Trophoblast cell (in vitro differentiated cells and primary cell): ENCODE measurements around the gene CHIA.

Source experiments
- DNase-seq, 2 donors: peaks; one replicate each; pipeline ENCODE4 v3.0.0-alpha.2; 2016
- H2AFZ ChIP-seq: 2 replicates; pipeline ENCODE4 v1.6.1; 2013; ENCODE audit warnings: low read length, moderate library complexity, mild to moderate bottlenecking; ENCODE audit not compliant: insufficient read depth, poor library complexity
- H2AK5ac ChIP-seq: 2 replicates; pipeline ENCODE4 v1.6.1; 2013; ENCODE audit warnings: mild to moderate bottlenecking, low read length
- H2BK120ac ChIP-seq: 2 replicates; pipeline ENCODE4 v1.6.1; 2013; ENCODE audit warnings: low read length, mild to moderate bottlenecking, moderate library complexity; ENCODE audit not compliant: insufficient read depth, poor library complexity
- H2BK12ac ChIP-seq: 2 replicates; pipeline ENCODE4 v1.6.1; 2013; ENCODE audit warnings: mild to moderate bottlenecking, low read length, moderate library complexity
- H2BK5ac ChIP-seq: 2 replicates; pipeline ENCODE4 v1.6.1; 2013; ENCODE audit warnings: low read length, low read depth, moderate library complexity, mild to moderate bottlenecking; ENCODE audit not compliant: poor library complexity
- H3K14ac ChIP-seq: 2 replicates; pipeline ENCODE4 v1.6.1; 2013; ENCODE audit warnings: mild to moderate bottlenecking, low read length
- H3K18ac ChIP-seq: 2 replicates; pipeline ENCODE4 v1.6.1; 2013; ENCODE audit warnings: mild to moderate bottlenecking, low read length
- H3K23ac ChIP-seq: 2 replicates; pipeline ENCODE4 v1.6.1; 2013; ENCODE audit warnings: low read length
- H3K27ac ChIP-seq: 2 replicates; pipeline ENCODE4 v1.5.1; 2013; ENCODE audit warnings: low read depth, mild to moderate bottlenecking, inconsistent platforms, low read length, moderate library complexity
- H3K27me3 ChIP-seq: 2 replicates; pipeline ENCODE4 v1.6.1; 2013; ENCODE audit warnings: inconsistent platforms, mild to moderate bottlenecking, low read length, moderate library complexity; ENCODE audit not compliant: insufficient read depth
- H3K36me3 ChIP-seq, 2 experiments: 1 replicate in 1 of 2; 2 replicates in 1 of 2; pipeline ENCODE4 v1.6.1; 2013; ENCODE audit warnings: low read length in 2 of 2, mild to moderate bottlenecking in 2 of 2, moderate library complexity in 1 of 2; ENCODE audit not compliant: insufficient read depth in 2 of 2, control insufficient read depth in 1 of 2
- H3K4ac ChIP-seq: 2 replicates; pipeline ENCODE4 v1.6.1; 2013; ENCODE audit warnings: low read depth, mild to moderate bottlenecking, low read length, moderate library complexity
- H3K4me1 ChIP-seq, 2 experiments: 1 replicate in 1 of 2; 2 replicates in 1 of 2; pipeline ENCODE4 v1.6.1; 2013; ENCODE audit warnings: low read length in 2 of 2, mild to moderate bottlenecking in 2 of 2, moderate library complexity in 1 of 2; ENCODE audit not compliant: insufficient read depth in 2 of 2, control insufficient read depth in 1 of 2
- H3K4me2 ChIP-seq: 2 replicates; pipeline ENCODE4 v1.6.1; 2013; ENCODE audit warnings: inconsistent platforms, mild to moderate bottlenecking, low read length, moderate library complexity
- H3K4me3 ChIP-seq: 2 replicates; pipeline ENCODE4 v1.5.1; 2013; ENCODE audit warnings: mild to moderate bottlenecking, low read depth, low read length, inconsistent platforms
- H3K79me1 ChIP-seq: one replicate; pipeline ENCODE4 v1.6.1; 2013; ENCODE audit warnings: low read length
- H3K79me2 ChIP-seq: 2 replicates; pipeline ENCODE4 v1.6.1; 2013; ENCODE audit warnings: low read length, mild to moderate bottlenecking; ENCODE audit not compliant: control insufficient read depth, insufficient read depth, poor library complexity
- H3K9ac ChIP-seq: 2 replicates; pipeline ENCODE4 v1.6.1; 2013; ENCODE audit warnings: mild to moderate bottlenecking, low read length
- H3K9me3 ChIP-seq: 2 replicates; pipeline ENCODE4 v1.6.1; 2013; ENCODE audit warnings: low read depth, mild to moderate bottlenecking, control low read depth, inconsistent platforms, low read length; ENCODE audit not compliant: insufficient read depth
- H4K12ac ChIP-seq: 2 replicates; pipeline ENCODE4 v1.6.1; 2013; ENCODE audit warnings: low read depth, mild to moderate bottlenecking, low read length, moderate library complexity
- H4K8ac ChIP-seq: 2 replicates; pipeline ENCODE4 v1.6.1; 2013; ENCODE audit warnings: low read depth, mild to moderate bottlenecking, low read length, moderate library complexity
- H4K91ac ChIP-seq: one replicate; pipeline ENCODE4 v1.6.1; 2013; ENCODE audit warnings: low read depth, mild to moderate bottlenecking, low read length, moderate library complexity
- WGBS: extraction: QIAGEN DNeasy Blood & Tissue Kit; methylation state at CpG from one replicate; pipeline ENCODE4 v1.1.7; 2013; ENCODE audit warnings: missing lambda C conversion rate; ENCODE audit not compliant: insufficient read length, insufficient coverage; ENCODE audit errors: extremely low coverage; 5-methylcytosine and 5-hydroxymethylcytosine counted together

Gene CHIA

GRCh38 chr1:111347026-111347425 is 56.4 kb downstream of the CHIA start:
- H4K12ac ChIP-seq: no peak overlapping the region
- H3K4ac ChIP-seq: no peak overlapping the region
- H3K14ac ChIP-seq: no peak overlapping the region
- peaks cover 7% of the 10 kb centered on the region for H3K79me1 ChIP-seq
- H2BK12ac ChIP-seq: no peak overlapping the region
- no CpG with 5 or more reads among the region's 6 CpGs for WGBS
- no peak overlapping the region for H3K4me3 ChIP-seq
- H3K9ac ChIP-seq: no peak overlapping the region
- peaks cover 2% of the 10 kb centered on the region for H3K79me2 ChIP-seq
- H2AK5ac ChIP-seq: no peak overlapping the region
- DNase-seq: no peak
- H3K18ac ChIP-seq: no peak overlapping the region
- H3K36me3 ChIP-seq: peaks cover 0 to 2% of the 10 kb centered on the region in 2 experiments
- no peaks in the 10 kb centered on the region for H3K9me3 ChIP-seq
- peak overlapping the region; percentile 91 for H3K4me2 ChIP-seq
- no peak overlapping the region for H3K27ac ChIP-seq
- H2AFZ ChIP-seq: no peak overlapping the region
- H4K8ac ChIP-seq: no peak overlapping the region
- no peak overlapping the region for H2BK5ac ChIP-seq
- peaks cover 3 to 4% of the 10 kb centered on the region in 2 experiments for H3K4me1 ChIP-seq
- no peak overlapping the region for H2BK120ac ChIP-seq
- H3K27me3 ChIP-seq: no peaks in the 10 kb centered on the region
- no peak overlapping the region for H3K23ac ChIP-seq
- H4K91ac ChIP-seq: no peak overlapping the region

DNA sequence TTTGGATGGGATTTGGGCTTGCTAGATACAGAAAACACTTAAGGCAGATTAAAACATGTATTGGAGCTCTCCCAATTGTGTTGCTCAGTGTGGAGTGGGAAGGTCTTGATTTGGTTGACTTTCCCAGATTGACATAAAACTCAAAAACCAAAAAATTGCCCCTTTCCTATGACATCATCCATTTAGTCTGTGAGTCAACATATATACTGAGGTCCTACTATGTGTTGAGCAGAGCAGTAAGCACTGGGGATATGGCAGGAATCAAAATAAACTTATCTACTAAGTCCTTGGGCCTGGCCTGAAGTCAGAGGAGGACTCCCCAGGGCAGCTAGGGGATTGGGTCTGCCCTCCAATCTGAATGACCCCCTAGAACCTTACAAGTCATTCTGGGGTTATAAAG is 61.0 kb downstream of the CHIA start:
- Histone ChIP-seq H3K4me3 (no peak overlapping the region), H3K79me1 (no peaks in the 10 kb centered on the region), H3K27ac (no peak overlapping the region), H3K27me3 (no peaks in the 10 kb centered on the region), H3K9ac (no peak overlapping the region), H2BK120ac (no peak overlapping the region), H4K12ac (no peak overlapping the region), H2AK5ac (no peak overlapping the region), H3K18ac (no peak overlapping the region), H3K79me2 (no peaks in the 10 kb centered on the region), H3K23ac (no peak overlapping the region), H4K8ac (no peak overlapping the region), H3K14ac (no peak overlapping the region), H3K36me3 (peaks cover 0 to 2% of the 10 kb centered on the region in 2 experiments), H3K9me3 (no peaks in the 10 kb centered on the region), H2BK5ac (no peak overlapping the region), H3K4ac (no peak overlapping the region), H2BK12ac (no peak overlapping the region), H3K4me1 (no peaks in the 10 kb centered on the region), H4K91ac (no peak overlapping the region), H2AFZ (no peak overlapping the region), H3K4me2 (no peak overlapping the region)
- DNase-seq: no peak

DNA sequence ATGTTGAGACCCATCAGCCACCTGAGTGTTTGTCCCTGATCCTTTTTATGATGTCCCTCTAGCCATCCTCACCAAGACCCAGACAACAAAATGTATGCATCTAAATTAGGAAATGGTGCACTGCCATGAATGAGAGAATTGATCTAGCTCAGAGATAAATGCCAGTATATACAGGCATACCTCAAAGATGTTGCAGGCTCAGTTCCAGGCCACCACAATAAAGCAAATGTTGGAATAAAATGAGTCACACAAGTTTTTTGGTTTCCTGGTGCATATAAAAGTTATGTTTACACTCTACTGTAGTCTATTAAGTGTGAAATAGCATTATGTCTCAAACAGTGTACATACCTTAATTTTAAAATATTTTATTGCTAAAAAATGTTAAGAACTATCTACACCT is 63.9 kb downstream of the CHIA start:
- Histone ChIP-seq H3K18ac (no peak overlapping the region), H3K79me1 (peaks cover 3% of the 10 kb centered on the region), H4K91ac (no peak overlapping the region), H2AK5ac (no peak overlapping the region), H2BK120ac (no peak overlapping the region), H3K9ac (no peak overlapping the region), H2BK5ac (no peak overlapping the region), H3K4ac (no peak overlapping the region), H2AFZ (no peak overlapping the region), H4K12ac (no peak overlapping the region), H4K8ac (no peak overlapping the region), H3K23ac (no peak overlapping the region), H3K27me3 (no peaks in the 10 kb centered on the region), H2BK12ac (no peak overlapping the region), H3K14ac (no peak overlapping the region), H3K36me3 (peaks cover 0 to 2% of the 10 kb centered on the region in 2 experiments), H3K4me2 (no peak overlapping the region), H3K9me3 (no peaks in the 10 kb centered on the region), H3K27ac (no peak overlapping the region), H3K79me2 (no peaks in the 10 kb centered on the region), H3K4me1 (peaks cover 3% of the 10 kb centered on the region in 2 experiments), H3K4me3 (no peak overlapping the region)
- no peak for DNase-seq

DNA sequence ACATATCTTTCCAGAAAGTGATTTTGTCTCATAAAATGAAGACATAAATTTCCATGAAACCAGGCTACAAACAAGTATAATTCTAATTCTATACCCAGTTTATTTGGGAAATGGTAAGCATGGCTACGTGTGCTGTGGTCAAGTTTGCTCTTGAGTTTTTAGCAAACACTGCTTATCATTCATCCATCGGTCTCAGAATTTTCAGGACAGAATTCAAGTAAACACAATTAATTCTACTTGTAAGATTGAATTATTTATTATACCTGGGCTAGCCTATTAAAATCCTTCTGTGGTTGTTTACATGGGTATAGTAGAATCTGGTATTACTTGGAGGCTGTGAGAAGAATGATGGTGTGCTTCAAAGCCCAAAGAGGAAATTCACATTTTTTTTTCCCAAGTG is 68.3 kb downstream of the CHIA start:
- H3K27me3 ChIP-seq: no peaks in the 10 kb centered on the region
- H2BK12ac ChIP-seq: no peak overlapping the region
- no peak overlapping the region for H3K27ac ChIP-seq
- no peak overlapping the region for H3K18ac ChIP-seq
- H3K79me1 ChIP-seq: peaks cover 14% of the 10 kb centered on the region
- no peak overlapping the region for H4K8ac ChIP-seq
- no peak for DNase-seq
- no peak overlapping the region for H2BK120ac ChIP-seq
- no peak overlapping the region for H3K4me3 ChIP-seq
- peaks cover 4 to 5% of the 10 kb centered on the region in 2 experiments for H3K4me1 ChIP-seq
- H3K79me2 ChIP-seq: no peaks in the 10 kb centered on the region
- H3K4me2 ChIP-seq: no peak overlapping the region
- no peak overlapping the region for H2AFZ ChIP-seq
- WGBS: no CpG with 5 or more reads among the region's 2 CpGs
- H4K12ac ChIP-seq: no peak overlapping the region
- no peak overlapping the region for H3K23ac ChIP-seq
- H3K9ac ChIP-seq: no peak overlapping the region
- H3K14ac ChIP-seq: no peak overlapping the region
- H3K9me3 ChIP-seq: no peaks in the 10 kb centered on the region
- H2BK5ac ChIP-seq: no peak overlapping the region
- H3K4ac ChIP-seq: no peak overlapping the region
- H2AK5ac ChIP-seq: no peak overlapping the region
- H4K91ac ChIP-seq: no peak overlapping the region
- H3K36me3 ChIP-seq: no peaks in the 10 kb centered on the region
